Measurements from ENCODE around the gene CWC22. TPM values are rescaled to one million over a fixed set of nuclear protein-coding genes. Genes with fewer than 3 reads are reported as not detected.

Gene CWC22
- total and polyA plus RNA-seq, 2 of the 13 experiments (the other 11 are each of a cell fraction or from before 2014, with no cell fraction given): 5.7 to 29.2 TPM

DNA sequence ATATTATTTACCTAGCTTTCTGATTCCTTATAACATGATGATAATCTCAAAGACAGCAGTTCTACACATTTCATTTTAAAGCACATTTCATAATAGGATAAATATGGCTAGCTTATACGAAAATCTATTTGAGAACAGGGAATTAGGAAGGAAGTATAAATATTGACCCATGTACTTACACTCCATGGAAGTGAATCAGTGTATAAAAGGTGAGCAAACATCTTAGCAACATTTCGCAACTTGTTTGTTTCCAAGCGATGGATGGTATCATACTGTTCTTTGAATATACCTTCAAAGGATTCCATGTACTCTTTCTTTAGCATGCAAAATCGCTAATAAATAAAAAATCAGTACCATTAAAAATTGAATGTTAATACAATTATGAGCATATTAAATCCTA is 53.1 kb downstream of the CWC22 start (continued):
- TF ChIP-seq ZNF740 (CRISPR knock-in tag; IDR thresholded peaks at IDR 0.05) (no peak), RAD21 (CRISPR knock-in tag; IDR thresholded peaks at IDR 0.05) (no peak), ZNF687 (CRISPR knock-in tag; IDR thresholded peaks at IDR 0.05) (no peak), GATAD2A (CRISPR knock-in tag; IDR thresholded peaks at IDR 0.05) (peak; percentile 97), TEAD3 (CRISPR knock-in tag; optimal IDR thresholded peaks at IDR 0.05; ENCODE audit: borderline replicate concordance) (no peak), ZNF232 (CRISPR knock-in tag; IDR thresholded peaks at IDR 0.05; ENCODE audit: borderline replicate concordance) (no peak), PLSCR1 (CRISPR knock-in tag; IDR thresholded peaks at IDR 0.05; ENCODE audit: borderline replicate concordance) (no peak), NFYB (CRISPR knock-in tag; IDR thresholded peaks at IDR 0.05) (no peak), NFKBIZ (CRISPR knock-in tag; IDR thresholded peaks at IDR 0.05) (no peak), ZNF503 (CRISPR knock-in tag; IDR thresholded peaks at IDR 0.05) (no peak), ZNF256 (CRISPR knock-in tag; conservative IDR thresholded peaks at IDR 0.05) (no peak), RERE (CRISPR knock-in tag; IDR thresholded peaks at IDR 0.05; ENCODE audit: low read depth) (0 out of 2 replicates have a peak, but pooled peaks have one; percentile 58), ZFP82 (CRISPR knock-in tag; IDR thresholded peaks at IDR 0.05; ENCODE audit: borderline replicate concordance) (no peak)
- TF ChIP-seq, protein P1, sequence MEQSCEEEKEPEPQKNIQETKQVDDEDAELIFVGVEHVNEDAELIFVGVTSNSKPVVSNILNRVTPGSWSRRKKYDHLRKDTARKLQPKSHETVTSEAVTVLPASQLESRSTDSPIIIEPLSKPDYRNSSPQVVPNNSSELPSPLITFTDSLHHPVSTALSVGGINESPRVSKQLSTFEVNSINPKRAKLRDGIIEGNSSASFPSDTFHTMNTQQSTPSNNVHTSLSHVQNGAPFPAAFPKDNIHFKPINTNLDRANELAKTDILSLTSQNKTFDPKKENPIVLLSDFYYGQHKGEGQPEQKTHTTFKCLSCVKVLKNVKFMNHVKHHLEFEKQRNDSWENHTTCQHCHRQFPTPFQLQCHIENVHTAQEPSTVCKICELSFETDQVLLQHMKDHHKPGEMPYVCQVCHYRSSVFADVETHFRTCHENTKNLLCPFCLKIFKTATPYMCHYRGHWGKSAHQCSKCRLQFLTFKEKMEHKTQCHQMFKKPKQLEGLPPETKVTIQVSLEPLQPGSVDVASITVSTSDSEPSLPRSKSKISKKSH (CRISPR knock-in tag; IDR thresholded peaks at IDR 0.05; ENCODE audit: borderline replicate concordance): no peak
